ES-I3 (cell line): ENCODE data around the gene CRKL.

Experiments used
- H3K36me3 ChIP-seq: 2 replicates; pipeline ENCODE4 v1.6.1; 2013; ENCODE audit warnings: mild to moderate bottlenecking, low read length, control low read depth, moderate library complexity; ENCODE audit not compliant: insufficient read depth
- H3K4me1 ChIP-seq: 2 replicates; pipeline ENCODE4 v1.6.1; 2013; ENCODE audit warnings: mild to moderate bottlenecking, control low read depth, low read length; ENCODE audit not compliant: insufficient read depth
- H3K9ac ChIP-seq: 2 replicates; pipeline ENCODE4 v1.6.1; 2013; ENCODE audit warnings: low read depth, mild to moderate bottlenecking, low read length, moderate library complexity
- H3K9me3 ChIP-seq: 2 replicates; pipeline ENCODE4 v1.6.1; 2013; ENCODE audit warnings: mild to moderate bottlenecking, low read length, moderate library complexity; ENCODE audit not compliant: control insufficient read depth, insufficient read depth

CRKL gene

GRCh38 chr22:20948450-20948849 lies 31.2 kb downstream of the CRKL start:
- Histone ChIP-seq H3K9me3 (no peaks in the 10 kb centered on the region), H3K4me1 (no peaks in the 10 kb centered on the region), H3K36me3 (peaks cover 23% of the 10 kb centered on the region), H3K9ac (no peak overlapping the region)

GRCh38 chr22:20948989-20949388 lies 31.8 kb downstream of the CRKL start:
- peaks cover 23% of the 10 kb centered on the region for H3K36me3 ChIP-seq
- no peak overlapping the region for H3K9ac ChIP-seq
- no peaks in the 10 kb centered on the region for H3K4me1 ChIP-seq
- no peaks in the 10 kb centered on the region for H3K9me3 ChIP-seq

- no peak overlapping the region for H3K9ac ChIP-seq
- H3K9me3 ChIP-seq: no peaks in the 10 kb centered on the region
- H3K36me3 ChIP-seq: peaks cover 23% of the 10 kb centered on the region
- no peaks in the 10 kb centered on the region for H3K4me1 ChIP-seq
These were observed 32.5 kb downstream of the CRKL start for GRCh38 chr22:20949698-20950183.

GRCh38 chr22:20951151-20951931 lies 34.1 kb downstream of the CRKL start:
- no peaks in the 10 kb centered on the region; the same call in 1 of the 2 replicates for H3K4me1 ChIP-seq

GRCh38 chr22:20951932-20952380 lies 34.7 kb downstream of the CRKL start:
- Histone ChIP-seq H3K9ac (no peak overlapping the region), H3K36me3 (peaks cover 23% of the 10 kb centered on the region), H3K9me3 (no peaks in the 10 kb centered on the region), H3K4me1 (no peaks in the 10 kb centered on the region; the same call in 1 of the 2 replicates)

More at GRCh38 chr22:20951151-20951931, 34.1 kb downstream of the CRKL start:
- H3K9ac ChIP-seq: no peak overlapping the region
- peaks cover 23% of the 10 kb centered on the region for H3K36me3 ChIP-seq
- no peaks in the 10 kb centered on the region for H3K9me3 ChIP-seq

GRCh38 chr22:20952544-20953341 lies 35.5 kb downstream of the CRKL start:
- no peaks in the 10 kb centered on the region for H3K9me3 ChIP-seq
- peaks cover 23% of the 10 kb centered on the region for H3K36me3 ChIP-seq
- no peak overlapping the region for H3K9ac ChIP-seq
- no peaks in the 10 kb centered on the region; the same call in 1 of the 2 replicates for H3K4me1 ChIP-seq

- no peak overlapping the region for H3K9ac ChIP-seq
- H3K36me3 ChIP-seq: peaks cover 23% of the 10 kb centered on the region
These were observed 36.1 kb downstream of the CRKL start for GRCh38 chr22:20953342-20953608.

GRCh38 chr22:20953668-20954500 lies 36.7 kb downstream of the CRKL start:
- Histone ChIP-seq H3K9me3 (no peaks in the 10 kb centered on the region), H3K36me3 (peaks cover 23% of the 10 kb centered on the region), H3K9ac (no peak overlapping the region), H3K4me1 (peaks cover 6% of the 10 kb centered on the region)

More at GRCh38 chr22:20953342-20953608, 36.1 kb downstream of the CRKL start:
- H3K9me3 ChIP-seq: no peaks in the 10 kb centered on the region
- H3K4me1 ChIP-seq: peaks cover 3% of the 10 kb centered on the region

- Histone ChIP-seq H3K4me1 (peaks cover 6% of the 10 kb centered on the region), H3K9me3 (no peaks in the 10 kb centered on the region), H3K9ac (no peak overlapping the region), H3K36me3 (peaks cover 14% of the 10 kb centered on the region)
These were observed 38.3 kb downstream of the CRKL start for GRCh38 chr22:20955548-20955947.

- peak overlapping the region; percentile 60 for H3K9ac ChIP-seq
- H3K4me1 ChIP-seq: peaks cover 6% of the 10 kb centered on the region
- no peaks in the 10 kb centered on the region for H3K9me3 ChIP-seq
- peaks cover 5% of the 10 kb centered on the region for H3K36me3 ChIP-seq
These were observed 39.3 kb downstream of the CRKL start for GRCh38 chr22:20956258-20957101.

- Histone ChIP-seq H3K9ac (peak overlapping the region; percentile 60), H3K4me1 (peaks cover 9% of the 10 kb centered on the region), H3K9me3 (no peaks in the 10 kb centered on the region), H3K36me3 (peaks cover 3% of the 10 kb centered on the region; the same call in 1 of the 2 replicates)
These were observed 40.0 kb downstream of the CRKL start for GRCh38 chr22:20957102-20957682.

GRCh38 chr22:20957683-20958431 lies 40.6 kb downstream of the CRKL start:
- peaks cover 3% of the 10 kb centered on the region; the same call in 1 of the 2 replicates for H3K36me3 ChIP-seq
- no peaks in the 10 kb centered on the region for H3K9me3 ChIP-seq
- H3K4me1 ChIP-seq: peaks cover 9% of the 10 kb centered on the region
- H3K9ac ChIP-seq: peak overlapping the region; percentile 60
